Smooth muscle cell (in vitro differentiated cells): ENCODE results near the gene ARHGEF18. TPM values are rescaled to one million over a fixed set of nuclear protein-coding genes. Genes with fewer than 3 reads are reported as not detected.

Source experiments
- DNase-seq: peaks from one replicate; lab custom pipeline; 2025; ENCODE audit not compliant: unreplicated experiment; lab: John Stamatoyannopoulos, UW
- H2AFZ ChIP-seq: fragments of 200-600 bp; sonication (generic); 2 replicates; pipeline ENCODE4 v1.6.0; 2016; ENCODE audit warnings: antibody characterized with exemption, low read depth, mild to moderate bottlenecking
- H3F3A ChIP-seq: fragments of 200-600 bp; sonication (generic); 2 replicates; pipeline ENCODE4 v1.6.0; 2017; ENCODE audit warnings: antibody characterized with exemption, low read depth
- H3K27ac ChIP-seq: fragments of 200-600 bp; sonication (generic); 2 replicates; pipeline ENCODE4 v1.5.1; 2016; ENCODE audit warnings: low read depth, mild to moderate bottlenecking
- H3K27me3 ChIP-seq: fragments of 200-600 bp; sonication (generic); 2 replicates; pipeline ENCODE4 v1.6.1; 2016; ENCODE audit warnings: low read depth, mild to moderate bottlenecking
- H3K36me3 ChIP-seq: fragments of 200-600 bp; sonication (generic); 2 replicates; pipeline ENCODE4 v1.5.1; 2016; ENCODE audit warnings: low read depth
- H3K4me1 ChIP-seq: fragments of 200-600 bp; sonication (generic); 2 replicates; pipeline ENCODE4 v1.5.1; 2016; ENCODE audit warnings: low read depth
- H3K4me2 ChIP-seq: fragments of 200-600 bp; sonication (generic); 2 replicates; pipeline ENCODE4 v1.6.0; 2016; ENCODE audit warnings: mild to moderate bottlenecking
- H3K4me3 ChIP-seq: fragments of 200-600 bp; sonication (generic); 2 replicates; pipeline ENCODE4 v1.5.1; 2016; ENCODE audit warnings: mild to moderate bottlenecking
- H3K79me2 ChIP-seq: fragments of 200-600 bp; sonication (generic); 2 replicates; pipeline ENCODE4 v1.6.0; 2016; ENCODE audit warnings: low read depth, mild to moderate bottlenecking
- H3K9ac ChIP-seq: fragments of 200-600 bp; sonication (generic); 2 replicates; pipeline ENCODE4 v1.6.0; 2016; ENCODE audit warnings: low read depth
- H3K9me3 ChIP-seq: fragments of 200-600 bp; sonication (generic); replicated peaks from 2 replicates; pipeline ENCODE4 v1.5.1; 2016; ENCODE audit warnings: low read depth
- H4K20me1 ChIP-seq: fragments of 200-600 bp; sonication (generic); 2 replicates; pipeline ENCODE4 v1.6.0; 2016; ENCODE audit warnings: low read depth
- WGBS: methylation state at CpG from one replicate; pipeline ENCODE4 v1.1.7; 2016; ENCODE audit warnings: low lambda C conversion rate; 5-methylcytosine and 5-hydroxymethylcytosine counted together
- polyA plus RNA-seq: library from polyadenylated mRNA; unstranded; fragments of >200 nt; fragmentation: Nextera tagmentation; extraction: Ambion mirVana; gene quantifications from 2 replicates; pipeline ENCODE4 v1.2.1, GENCODE V29; 2016
- total RNA-seq: library from RNA; depleted of rRNA; stranded (reverse); fragments of >200 nt; gene quantifications from 2 replicates; pipeline ENCODE4 v1.2.3, GENCODE V29; 2014
- TF ChIP-seq, protein P1 (sequence below): fragments of 200-600 bp; sonication (generic); IDR thresholded peaks from 2 replicates; pipeline ENCODE4 v1.5.1; 2017; ENCODE audit warnings: borderline replicate concordance, mild to moderate bottlenecking, antibody characterized with exemption; ENCODE audit not compliant: insufficient read depth, poor library complexity, severe bottlenecking

Gene ARHGEF18
- total RNA-seq (18.0 and 24.0 TPM in 2 replicates), polyA plus RNA-seq (18.8 and 26.0 TPM in 2 replicates)

DNA sequence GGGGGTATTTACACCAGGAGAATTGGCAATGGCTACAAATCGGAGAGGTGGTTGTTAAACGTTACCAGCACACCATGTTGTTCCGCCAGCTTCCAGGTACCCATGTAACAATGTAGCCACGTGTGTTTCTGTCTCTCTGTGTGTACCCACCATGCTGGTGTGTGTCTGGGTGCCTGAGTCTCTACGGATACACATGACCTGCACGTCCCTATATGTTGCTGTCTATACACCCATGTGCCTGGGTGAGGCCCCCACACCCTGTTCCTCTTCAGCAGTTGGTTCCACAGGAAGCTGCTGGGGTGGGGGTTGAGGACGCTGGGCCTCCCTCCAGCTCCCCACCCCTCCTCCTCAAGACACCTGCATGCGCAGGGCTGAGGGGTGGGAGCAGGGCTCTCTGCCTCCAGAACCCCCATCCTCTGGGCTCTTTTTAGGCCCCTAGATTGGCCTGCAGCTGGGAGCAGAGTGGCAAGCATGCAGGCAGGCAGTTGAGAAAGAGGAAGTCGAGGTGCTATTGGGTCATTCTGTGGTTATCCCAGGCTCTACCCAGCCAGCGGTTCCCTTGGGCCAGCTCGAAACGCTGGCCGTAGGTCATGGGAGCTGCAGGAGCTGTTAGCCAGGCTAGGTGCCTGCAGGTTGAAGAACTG lies at the start of gene ARHGEF18:
Gene ARHGEF18 (plus strand): TSS at position 351 of the 644 bp plus-strand sequence. CDS start 13,954 bp downstream, outside the sequence.
- no peaks in the 10 kb centered on the region for H3F3A ChIP-seq
- no peaks in the 10 kb centered on the region for H3K36me3 ChIP-seq
- no peak for DNase-seq
- no peak within 1 kb of the TSS for H3K4me3 ChIP-seq
- TF ChIP-seq, protein P1, sequence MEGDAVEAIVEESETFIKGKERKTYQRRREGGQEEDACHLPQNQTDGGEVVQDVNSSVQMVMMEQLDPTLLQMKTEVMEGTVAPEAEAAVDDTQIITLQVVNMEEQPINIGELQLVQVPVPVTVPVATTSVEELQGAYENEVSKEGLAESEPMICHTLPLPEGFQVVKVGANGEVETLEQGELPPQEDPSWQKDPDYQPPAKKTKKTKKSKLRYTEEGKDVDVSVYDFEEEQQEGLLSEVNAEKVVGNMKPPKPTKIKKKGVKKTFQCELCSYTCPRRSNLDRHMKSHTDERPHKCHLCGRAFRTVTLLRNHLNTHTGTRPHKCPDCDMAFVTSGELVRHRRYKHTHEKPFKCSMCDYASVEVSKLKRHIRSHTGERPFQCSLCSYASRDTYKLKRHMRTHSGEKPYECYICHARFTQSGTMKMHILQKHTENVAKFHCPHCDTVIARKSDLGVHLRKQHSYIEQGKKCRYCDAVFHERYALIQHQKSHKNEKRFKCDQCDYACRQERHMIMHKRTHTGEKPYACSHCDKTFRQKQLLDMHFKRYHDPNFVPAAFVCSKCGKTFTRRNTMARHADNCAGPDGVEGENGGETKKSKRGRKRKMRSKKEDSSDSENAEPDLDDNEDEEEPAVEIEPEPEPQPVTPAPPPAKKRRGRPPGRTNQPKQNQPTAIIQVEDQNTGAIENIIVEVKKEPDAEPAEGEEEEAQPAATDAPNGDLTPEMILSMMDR, result no peak
- no peaks in the 10 kb centered on the region for H4K20me1 ChIP-seq
- H3K79me2 ChIP-seq, result no peaks in the 10 kb centered on the region
- H3K4me2 ChIP-seq, result no peak within 1 kb of the TSS
- WGBS, result 86% methylated on average over 13 of the region's 13 CpGs
- H3K27ac ChIP-seq, result no peak within 1 kb of the TSS
- H2AFZ ChIP-seq, result no peak within 1 kb of the TSS
- H3K9me3 ChIP-seq, result no peaks in the 10 kb centered on the region
- no peak within 1 kb of the TSS for H3K9ac ChIP-seq
- no peaks in the 10 kb centered on the region for H3K27me3 ChIP-seq
- H3K4me1 ChIP-seq, result no peaks in the 10 kb centered on the region

DNA sequence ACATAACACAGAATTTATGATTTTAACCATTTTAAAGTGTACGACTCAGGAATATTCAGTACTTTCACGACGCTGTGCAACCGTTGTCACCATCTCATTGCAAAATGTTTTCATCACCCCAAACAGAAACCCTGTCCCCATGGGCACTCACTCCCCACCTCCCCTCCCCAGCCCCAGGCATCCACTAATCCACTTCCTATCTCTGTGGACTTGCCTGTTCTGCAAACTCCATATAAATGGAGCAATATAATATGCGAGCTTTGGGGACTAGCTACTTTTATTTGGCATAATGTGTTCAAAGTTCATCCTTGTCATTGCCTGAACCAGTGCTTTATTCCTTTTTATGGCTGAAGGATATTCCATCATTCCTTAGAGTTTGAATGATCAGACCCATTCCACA lies 47.2 kb upstream of the ARHGEF18 start:
- Histone ChIP-seq H3F3A (no peaks in the 10 kb centered on the region), H3K27ac (no peak overlapping the region), H3K79me2 (no peaks in the 10 kb centered on the region), H3K36me3 (no peaks in the 10 kb centered on the region), H3K9ac (no peak overlapping the region), H4K20me1 (no peaks in the 10 kb centered on the region), H2AFZ (no peak overlapping the region), H3K4me1 (no peaks in the 10 kb centered on the region), H3K9me3 (no peaks in the 10 kb centered on the region), H3K4me2 (no peak overlapping the region), H3K27me3 (no peaks in the 10 kb centered on the region), H3K4me3 (no peak overlapping the region)
- TF ChIP-seq, protein P1, result no peak
- no peak for DNase-seq
- 92% methylated on average over 5 of the region's 5 CpGs for WGBS

DNA sequence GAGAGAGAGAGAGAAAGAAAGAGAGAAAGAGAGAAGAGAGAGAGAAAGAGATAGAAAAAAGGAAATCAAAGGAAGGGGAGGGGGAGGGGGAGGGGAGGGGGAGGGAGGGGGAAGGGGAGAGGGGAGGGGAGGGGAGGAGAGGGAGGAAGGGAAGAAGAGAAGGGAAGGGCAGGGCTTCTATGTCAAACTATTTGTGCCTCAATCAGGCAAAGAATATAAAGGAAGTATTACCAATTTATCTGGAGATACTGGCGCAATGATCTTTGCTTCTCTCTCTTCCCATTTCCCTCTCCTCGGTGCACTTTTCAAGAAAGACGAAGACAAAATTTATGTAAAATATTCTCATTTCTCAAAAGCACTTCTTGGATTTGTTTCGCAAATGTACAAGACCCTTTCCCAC lies 45.3 kb upstream of the ARHGEF18 start:
- Histone ChIP-seq H3F3A (no peaks in the 10 kb centered on the region), H3K4me1 (no peaks in the 10 kb centered on the region), H3K36me3 (no peaks in the 10 kb centered on the region), H3K79me2 (no peaks in the 10 kb centered on the region), H4K20me1 (no peaks in the 10 kb centered on the region), H3K9ac (no peak overlapping the region), H3K4me2 (no peak overlapping the region), H3K4me3 (no peak overlapping the region), H3K27ac (no peak overlapping the region), H2AFZ (no peak overlapping the region), H3K9me3 (no peaks in the 10 kb centered on the region), H3K27me3 (no peaks in the 10 kb centered on the region)
- TF ChIP-seq, protein P1, result no peak
- 96% methylated on average over 4 of the region's 4 CpGs for WGBS
- DNase-seq, result no peak

DNA sequence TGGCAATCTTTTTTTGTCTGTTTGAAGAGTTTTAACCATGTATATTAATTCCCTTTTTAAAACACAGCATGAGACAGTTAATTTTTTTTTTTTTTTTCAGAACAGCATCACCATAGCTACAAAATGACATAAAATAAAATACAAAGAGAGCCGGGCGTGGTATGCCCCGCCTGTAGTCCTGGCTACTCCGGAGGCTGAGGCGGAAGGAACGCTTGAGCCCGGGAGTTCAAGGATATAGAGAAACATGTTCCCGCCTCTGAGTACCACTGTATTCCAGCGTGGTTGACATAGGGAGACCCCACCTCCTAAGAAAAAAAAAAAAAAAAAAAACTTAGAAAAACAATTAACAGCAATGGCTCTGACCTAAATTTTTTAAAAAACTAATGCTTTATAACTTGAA lies 44.5 kb upstream of the ARHGEF18 start:
- Histone ChIP-seq H3K4me1 (no peaks in the 10 kb centered on the region), H3K9ac (no peak overlapping the region), H3K27ac (no peak overlapping the region), H3F3A (no peaks in the 10 kb centered on the region), H3K27me3 (no peaks in the 10 kb centered on the region), H3K36me3 (no peaks in the 10 kb centered on the region), H2AFZ (no peak overlapping the region), H3K4me2 (no peak overlapping the region), H3K4me3 (no peak overlapping the region), H3K9me3 (no peaks in the 10 kb centered on the region), H3K79me2 (no peaks in the 10 kb centered on the region), H4K20me1 (no peaks in the 10 kb centered on the region)
- DNase-seq, result no peak
- 85% methylated on average over 9 of the region's 9 CpGs for WGBS
- TF ChIP-seq, protein P1, result no peak
